Suprapubic skin (tissue), 4 donors: ENCODE data around the gene IL1R1. TPM values are rescaled to one million over a fixed set of nuclear protein-coding genes. Genes with fewer than 3 reads are reported as not detected.

Source experiments
- DNase-seq, 2 donors: peaks; one replicate each; pipeline ENCODE4 v3.0.0-alpha.2; 2019; ENCODE audit warnings: low spot score in 2 of 2
- H3K27ac ChIP-seq: fragments of 200-600 bp; sonication (generic); one replicate; pipeline ENCODE4 v1.5.1; 2019
- H3K27me3 ChIP-seq: fragments of 200-600 bp; sonication (generic); one replicate; pipeline ENCODE4 v1.5.1; 2019
- H3K36me3 ChIP-seq: fragments of 200-600 bp; sonication (generic); one replicate; pipeline ENCODE4 v1.5.1; 2019
- H3K4me1 ChIP-seq: fragments of 200-600 bp; sonication (generic); one replicate; pipeline ENCODE4 v1.5.1; 2019
- H3K4me3 ChIP-seq: fragments of 200-600 bp; sonication (generic); one replicate; pipeline ENCODE4 v1.5.1; 2019; ENCODE audit warnings: mild to moderate bottlenecking
- H3K9me3 ChIP-seq: fragments of 200-600 bp; sonication (generic); one replicate; pipeline ENCODE4 v1.5.1; 2019
- CTCF ChIP-seq, 2 donors: fragments of 200-600 bp in 1 of 2; fragments of 450-650 bp in 1 of 2; sonication (generic) in 1 of 2; IDR thresholded peaks; one replicate each; pipeline ENCODE4 v1.5.1; 2016 to 2019; ENCODE audit warnings: antibody characterized with exemption in 2 of 2, mild to moderate bottlenecking in 1 of 2, moderate library complexity in 1 of 2
- EP300 ChIP-seq: sonication (generic); formaldehyde crosslinking; IDR thresholded peaks from one replicate; pipeline ENCODE4 v1.6.1; 2017; ENCODE audit warnings: antibody characterized with exemption
- POLR2A ChIP-seq, 2 donors: fragments of 450-650 bp; IDR thresholded peaks; one replicate each; pipeline ENCODE4 v1.6.1; 2017; ENCODE audit warnings: antibody characterized with exemption in 2 of 2, mild to moderate bottlenecking in 2 of 2, moderate library complexity in 2 of 2
- POLR2AphosphoS5 ChIP-seq, 3 donors: sonication (generic); formaldehyde crosslinking; IDR thresholded peaks; one replicate each; pipeline ENCODE4 v1.6.1; 2017; ENCODE audit warnings: antibody characterized with exemption in 3 of 3
- whole genome bisulfite sequencing: methylation state at CpG from one replicate; pipeline ENCODE4 v1.1.5; 2018; 5-methylcytosine and 5-hydroxymethylcytosine counted together
- total RNA-seq, 4 donors: library from RNA; depleted of rRNA; stranded (reverse); fragments of >200 nt; gene quantifications; one replicate each; pipeline ENCODE4 v1.1.0, GENCODE V29; 2016

The IL1R1 gene
- total RNA-seq, 4 donors from 2014 or later: 52.1 to 90.0 (median 58.8) TPM

GRCh38 chr2:102197389-102198137 is 55.0 kb downstream of the IL1R1 start:
- H3K4me1 ChIP-seq: no peaks in the 10 kb centered on the region
- DNase-seq: no peak
- TF ChIP-seq POLR2AphosphoS5 (IDR thresholded peaks at IDR 0.05): no peak
- no peak for TF ChIP-seq POLR2A (IDR thresholded peaks at IDR 0.05)
- TF ChIP-seq CTCF (IDR thresholded peaks at IDR 0.05): no peak
- TF ChIP-seq EP300: no peak
- peaks cover 7% of the 10 kb centered on the region for H3K36me3 ChIP-seq
- H3K27me3 ChIP-seq: no peaks in the 10 kb centered on the region
- H3K4me3 ChIP-seq: no peak overlapping the region
- 92% methylated on average over 5 of the region's 5 CpGs for WGBS
- H3K27ac ChIP-seq: no peak overlapping the region
- no peaks in the 10 kb centered on the region for H3K9me3 ChIP-seq

DNA sequence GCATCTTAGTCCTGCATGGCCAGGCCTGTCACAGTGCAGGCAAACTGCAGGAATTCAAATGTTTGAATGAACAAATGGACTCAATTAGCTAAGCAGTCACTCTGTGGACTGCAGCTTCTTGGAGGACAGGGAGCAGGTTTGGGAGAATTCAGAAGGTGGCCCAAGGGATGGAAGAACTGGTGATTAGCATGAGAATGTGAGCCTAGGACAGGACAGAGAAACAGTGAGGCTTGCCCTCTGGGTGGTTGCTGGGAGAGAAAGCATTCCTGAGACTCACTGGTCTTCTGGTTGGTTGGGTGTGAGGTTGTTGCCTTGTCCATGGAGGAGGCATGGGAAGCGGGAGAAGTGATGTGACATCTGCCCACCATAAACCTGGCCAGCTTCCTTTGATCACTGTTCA is 58.0 kb downstream of the IL1R1 start:
- Histone ChIP-seq H3K27me3 (no peaks in the 10 kb centered on the region), H3K9me3 (peaks cover 3% of the 10 kb centered on the region), H3K4me3 (no peak overlapping the region), H3K27ac (no peak overlapping the region), H3K36me3 (peaks cover 7% of the 10 kb centered on the region), H3K4me1 (no peaks in the 10 kb centered on the region)
- DNase-seq: no peak
- 85% methylated on average over 1 of the region's 1 CpG for WGBS
- TF ChIP-seq POLR2A (IDR thresholded peaks at IDR 0.05) (no peak), EP300 (no peak), CTCF (IDR thresholded peaks at IDR 0.05) (no peak), POLR2AphosphoS5 (IDR thresholded peaks at IDR 0.05) (no peak)

- Histone ChIP-seq H3K4me3 (no peak overlapping the region), H3K27ac (no peak overlapping the region), H3K27me3 (no peaks in the 10 kb centered on the region), H3K36me3 (peaks cover 7% of the 10 kb centered on the region), H3K9me3 (peaks cover 3% of the 10 kb centered on the region), H3K4me1 (peaks cover 12% of the 10 kb centered on the region)
- no peak for DNase-seq
- TF ChIP-seq POLR2AphosphoS5 (IDR thresholded peaks at IDR 0.05): no peak
- TF ChIP-seq POLR2A (IDR thresholded peaks at IDR 0.05): no peak
- no peak for TF ChIP-seq EP300
- no peak for TF ChIP-seq CTCF (IDR thresholded peaks at IDR 0.05)
These were observed 62.1 kb downstream of the IL1R1 start for GRCh38 chr2:102204638-102205037.

- no peak for DNase-seq
- Histone ChIP-seq H3K27me3 (no peaks in the 10 kb centered on the region), H3K4me3 (no peak overlapping the region), H3K9me3 (peaks cover 3% of the 10 kb centered on the region), H3K27ac (peak overlapping the region; percentile 17), H3K4me1 (peaks cover 12% of the 10 kb centered on the region), H3K36me3 (peaks cover 3% of the 10 kb centered on the region)
- WGBS: 74% methylated on average over 4 of the region's 5 CpGs
- TF ChIP-seq EP300: no peak
These were observed 64.3 kb downstream of the IL1R1 start for GRCh38 chr2:102206666-102207341.

DNA sequence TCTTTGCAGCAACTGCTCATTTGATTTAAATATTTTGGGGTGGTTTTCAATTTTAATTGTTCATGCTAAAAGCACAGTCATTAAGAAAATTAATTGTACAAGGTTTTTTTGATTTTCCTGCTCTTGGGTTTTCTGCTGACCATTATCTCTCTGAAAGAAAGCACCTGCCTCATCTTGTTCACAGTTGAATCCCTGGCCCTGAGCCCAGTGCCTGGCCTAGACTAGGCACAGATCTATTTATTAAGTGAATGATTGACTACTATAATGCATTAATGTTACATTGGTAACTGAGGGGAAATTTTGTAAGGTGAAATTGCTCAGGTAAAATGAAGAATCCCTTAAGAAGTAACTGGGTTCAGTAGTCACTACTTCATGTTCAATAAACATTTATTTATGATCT is 66.2 kb downstream of the IL1R1 start:
- Histone ChIP-seq H3K36me3 (no peaks in the 10 kb centered on the region), H3K27me3 (no peaks in the 10 kb centered on the region), H3K9me3 (peaks cover 3% of the 10 kb centered on the region), H3K4me3 (no peak overlapping the region), H3K4me1 (peaks cover 12% of the 10 kb centered on the region), H3K27ac (no peak overlapping the region)
- no peak for DNase-seq
- no peak for TF ChIP-seq POLR2A (IDR thresholded peaks at IDR 0.05)
- no peak for TF ChIP-seq EP300
- no peak for TF ChIP-seq POLR2AphosphoS5 (IDR thresholded peaks at IDR 0.05)
- TF ChIP-seq CTCF (IDR thresholded peaks at IDR 0.05): no peak
